DMS114 treated with DMSO at 0.1 percent for 48 hours (cell line): Measurements from ENCODE around the gene CNTN4.
"Not testable (repeated sequence)": the region's sequence is repeated elsewhere in the genome, so short reads cannot be mapped to it uniquely, and the experiment has no call there.

Source experiments
- DNase-seq: peaks from one replicate; lab custom pipeline; 2025; ENCODE audit not compliant: unreplicated experiment; lab: John Stamatoyannopoulos, UW

CNTN4 gene

GRCh38 chr3:2512881-2513280 is 414.2 kb downstream of the CNTN4 start:
- DNase-seq, result no peak

- no peak for DNase-seq
These were observed 415.3 kb downstream of the CNTN4 start for GRCh38 chr3:2513986-2514385.

- no peak for DNase-seq
These were observed 418.2 kb downstream of the CNTN4 start for GRCh38 chr3:2516762-2517441.

- DNase-seq, result no peak
These were observed 419.0 kb downstream of the CNTN4 start for GRCh38 chr3:2517500-2518172.

GRCh38 chr3:2523281-2523836 is 424.7 kb downstream of the CNTN4 start:
- DNase-seq, result no peak

GRCh38 chr3:2525968-2526367 is 427.3 kb downstream of the CNTN4 start:
- DNase-seq, result no peak

GRCh38 chr3:2526926-2527325 is 428.3 kb downstream of the CNTN4 start:
- no peak for DNase-seq

GRCh38 chr3:2527328-2527727 is 428.7 kb downstream of the CNTN4 start:
- DNase-seq, result not testable (repeated sequence)

GRCh38 chr3:2534767-2535166 is 436.1 kb downstream of the CNTN4 start:
- DNase-seq, result not testable (repeated sequence)

- DNase-seq, result no peak
These were observed 436.5 kb downstream of the CNTN4 start for GRCh38 chr3:2535206-2535605.

GRCh38 chr3:2536575-2536974 is 437.9 kb downstream of the CNTN4 start:
- DNase-seq, result no peak

GRCh38 chr3:2540115-2540514 is 441.4 kb downstream of the CNTN4 start:
- DNase-seq, result no peak

GRCh38 chr3:2543247-2543646 is 444.6 kb downstream of the CNTN4 start:
- DNase-seq, result no peak

GRCh38 chr3:2544212-2544611 is 445.5 kb downstream of the CNTN4 start:
- DNase-seq, result no peak

- no peak for DNase-seq
These were observed 446.1 kb downstream of the CNTN4 start for GRCh38 chr3:2544718-2545117.

GRCh38 chr3:2547049-2547448 is 448.4 kb downstream of the CNTN4 start:
- DNase-seq, result no peak

- DNase-seq, result no peak
These were observed 456.0 kb downstream of the CNTN4 start for GRCh38 chr3:2554656-2555055.

GRCh38 chr3:2558796-2559195 is 460.1 kb downstream of the CNTN4 start:
- DNase-seq, result no peak

GRCh38 chr3:2567451-2567850 is 468.8 kb downstream of the CNTN4 start:
- DNase-seq, result no peak

- DNase-seq, result no peak
These were observed 469.5 kb downstream of the CNTN4 start for GRCh38 chr3:2568156-2568555.

GRCh38 chr3:2568929-2569328 is 470.3 kb downstream of the CNTN4 start:
- no peak for DNase-seq

GRCh38 chr3:2577571-2577970 is 478.9 kb downstream of the CNTN4 start:
- no peak for DNase-seq
